ENCODE results near the gene ALK. TPM values are rescaled to one million over a fixed set of nuclear protein-coding genes. Genes with fewer than 3 reads are reported as not detected.
A peak's percentile ranks its signal among the peaks of the same experiment; 100 is the strongest.

Gene ALK
- total RNA-seq, 1 experiment from 2014 or later: not detected

DNA sequence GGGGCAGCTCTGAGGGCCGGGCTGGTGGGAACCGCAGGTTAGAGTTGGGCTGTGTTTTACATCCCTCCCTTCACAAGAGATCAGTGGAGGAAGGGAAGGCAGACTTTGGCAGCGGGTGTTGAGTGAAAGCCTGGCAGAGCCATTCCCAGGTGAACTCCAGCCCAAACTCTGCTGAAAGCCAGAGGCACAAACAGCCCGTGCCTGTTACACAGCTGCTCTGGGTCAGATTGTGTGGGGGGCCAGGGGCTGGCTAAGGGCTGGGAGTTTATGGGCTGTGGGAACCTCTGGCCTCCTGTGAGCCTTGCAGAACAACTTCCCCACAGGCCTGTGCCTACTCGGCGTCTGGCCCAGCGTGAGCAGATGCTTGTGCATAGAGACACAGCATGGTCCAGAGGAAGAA lies 519.4 kb downstream of the ALK start:
- Histone ChIP-seq H2AFZ (ENCODE audit: low read length) (no peak overlapping the region), H3K23me2 (ENCODE audit: insufficient read length, low read depth, low read length, poor library complexity, severe bottlenecking) (no peaks in the 10 kb centered on the region), H2BK15ac (ENCODE audit: low read depth, low read length) (no peak overlapping the region), H3T11ph (ENCODE audit: low read length) (no peak overlapping the region), H3K27ac (ENCODE audit: insufficient read length, low read depth, low read length) (no peak overlapping the region), H2BK12ac (ENCODE audit: insufficient read length, low read depth, low read length) (no peak overlapping the region), H3K79me1 (ENCODE audit: insufficient read depth, low read depth, low read length, poor library complexity, severe bottlenecking) (no peaks in the 10 kb centered on the region), H4K91ac (ENCODE audit: insufficient read length, low read depth, low read length) (no peak overlapping the region), H4K8ac (replicated peaks; ENCODE audit: insufficient read length, low read depth, low read length) (no peak overlapping the region), H3K18ac (ENCODE audit: insufficient read length, low read depth, low read length) (no peak overlapping the region), H3K4me1 (ENCODE audit: insufficient read depth, low read length) (no peaks in the 10 kb centered on the region), H2BK120ac (ENCODE audit: low read depth, low read length, poor library complexity, severe bottlenecking) (peak overlapping the region; percentile 26), H3K9ac (ENCODE audit: extremely low read depth, insufficient read length, low read length) (no peak overlapping the region), H3K23ac (ENCODE audit: insufficient read length, low read depth, low read length) (no peak overlapping the region), H4K5ac (ENCODE audit: insufficient read length, low read depth, low read length) (no peak overlapping the region), H3K4ac (ENCODE audit: low read depth, low read length) (no peak overlapping the region), H3K14ac (ENCODE audit: insufficient read depth, low read length) (no peak overlapping the region), H3K27me3 (ENCODE audit: insufficient read depth, low read length) (no peaks in the 10 kb centered on the region), H3K9me3 (ENCODE audit: control insufficient read depth, low read depth, low read length) (no peaks in the 10 kb centered on the region), H2BK20ac (ENCODE audit: low read depth, low read length, poor library complexity, severe bottlenecking) (no peak overlapping the region), H3K56ac (ENCODE audit: insufficient read length, low read depth, low read length) (no peak overlapping the region), H2AK5ac (ENCODE audit: insufficient read length, low read length) (no peak overlapping the region), H4K20me1 (ENCODE audit: control insufficient read depth, insufficient read depth, insufficient read length) (no peaks in the 10 kb centered on the region), H2BK5ac (ENCODE audit: insufficient read length, low read length) (no peak overlapping the region), H3K79me2 (ENCODE audit: insufficient read depth, low read length) (no peaks in the 10 kb centered on the region), H3K4me2 (ENCODE audit: insufficient read depth, insufficient read length, low read length) (no peak overlapping the region)
- TF ChIP-seq, protein P1, sequence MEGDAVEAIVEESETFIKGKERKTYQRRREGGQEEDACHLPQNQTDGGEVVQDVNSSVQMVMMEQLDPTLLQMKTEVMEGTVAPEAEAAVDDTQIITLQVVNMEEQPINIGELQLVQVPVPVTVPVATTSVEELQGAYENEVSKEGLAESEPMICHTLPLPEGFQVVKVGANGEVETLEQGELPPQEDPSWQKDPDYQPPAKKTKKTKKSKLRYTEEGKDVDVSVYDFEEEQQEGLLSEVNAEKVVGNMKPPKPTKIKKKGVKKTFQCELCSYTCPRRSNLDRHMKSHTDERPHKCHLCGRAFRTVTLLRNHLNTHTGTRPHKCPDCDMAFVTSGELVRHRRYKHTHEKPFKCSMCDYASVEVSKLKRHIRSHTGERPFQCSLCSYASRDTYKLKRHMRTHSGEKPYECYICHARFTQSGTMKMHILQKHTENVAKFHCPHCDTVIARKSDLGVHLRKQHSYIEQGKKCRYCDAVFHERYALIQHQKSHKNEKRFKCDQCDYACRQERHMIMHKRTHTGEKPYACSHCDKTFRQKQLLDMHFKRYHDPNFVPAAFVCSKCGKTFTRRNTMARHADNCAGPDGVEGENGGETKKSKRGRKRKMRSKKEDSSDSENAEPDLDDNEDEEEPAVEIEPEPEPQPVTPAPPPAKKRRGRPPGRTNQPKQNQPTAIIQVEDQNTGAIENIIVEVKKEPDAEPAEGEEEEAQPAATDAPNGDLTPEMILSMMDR (conservative IDR thresholded peaks at IDR 0.05): no peak
- Mint-ChIP-seq H3K36me3 (ENCODE audit: insufficient read depth in 1 of 3, low read depth in 3 of 3) (no peaks in the 10 kb centered on the region), H3K4me3 (no peak overlapping the region), H3K9me3 (no peaks in the 10 kb centered on the region; a peak in 1 of 5 replicates), H3K27me3 (ENCODE audit: low read depth) (no peaks in the 10 kb centered on the region), H3K4me1 (peaks cover 4 to 6% of the 10 kb centered on the region in 2 experiments; a peak in 3 of 4 replicates), H3K27ac (peak overlapping the region in 1 of 3 experiments; percentile 72; a peak in 1 of 7 replicates)
- DNase-seq: no peak
- WGBS (ENCODE audit: extremely low coverage, insufficient read length, low lambda C conversion rate): no CpG with 5 or more reads among the region's 7 CpGs
